ENCODE measurements around the gene PLSCR4. TPM values are rescaled to one million over a fixed set of nuclear protein-coding genes. Genes with fewer than 3 reads are reported as not detected.

PLSCR4 gene
- total RNA-seq, 1 experiment from 2014 or later, result 3.5 TPM

GRCh38 chr3:146184241-146185015, 66.5 kb downstream of the PLSCR4 start:
- in situ Hi-C loops (cut with HindIII; ENCODE audit: low pct_unique_long_range_greater_than_20kb, low sequenced_read_pairs) (no loop called here), intact Hi-C loops (cut with micrococcal nuclease; ENCODE audit: unreplicated experiment) (loop anchor here (10.0 kb wide), 1 partner anchor 400 kb away; no protein-coding TSS in a partner anchor)
- H3K9me3 ChIP-seq (ENCODE audit: control insufficient read depth, insufficient read depth, low read depth, low read length), result no peaks in the 10 kb centered on the region
- H3K4me3 ChIP-seq (ENCODE audit: low read depth in 2 of 2, low read length in 2 of 2), result no peak overlapping the region
- ATAC-seq (no peak), DNase-seq (ENCODE audit: low read depth, low spot score) (no peak)
- H3K27me3 ChIP-seq (ENCODE audit: control insufficient read depth, insufficient read depth, low read length), result no peaks in the 10 kb centered on the region
- H3K4me1 ChIP-seq (ENCODE audit: control insufficient read depth, insufficient read depth, low read length), result peaks cover 13% of the 10 kb centered on the region
- TF ChIP-seq CTCF (IDR thresholded peaks at IDR 0.05), result no peak
- no peak for TF ChIP-seq SIN3A (IDR thresholded peaks at IDR 0.05; ENCODE audit: borderline replicate concordance, insufficient read depth, low read depth, low read length)
- TF ChIP-seq POLR2AphosphoS5 (IDR thresholded peaks at IDR 0.05; ENCODE audit: low read depth, low read length), result no peak
- TF ChIP-seq REST (IDR thresholded peaks at IDR 0.05; ENCODE audit: insufficient read depth in 1 of 2, low read depth in 2 of 2, low read length in 1 of 2), result no peak
- TF ChIP-seq TCF7L2 (IDR thresholded peaks at IDR 0.05; ENCODE audit: low read depth, low read length), result no peak
- ChIA-PET POLR2A (no interaction called here), CTCF (interaction anchor here (0.6 to 1.8 kb wide), 2 partner anchors 34 to 119 kb away, joined by 3 to 10 read pairs; no protein-coding TSS in a partner anchor)
- H3K27ac ChIP-seq (ENCODE audit: low read length), result peak overlapping the region; percentile 39; the same call in 1 of the 2 replicates
- no TSS peak for BruUV-seq (replicated peaks)
- H3K36me3 ChIP-seq (ENCODE audit: control insufficient read depth, insufficient read depth, low read length), result no peaks in the 10 kb centered on the region

- H3K36me3 ChIP-seq (ENCODE audit: control insufficient read depth, insufficient read depth, low read length), result no peaks in the 10 kb centered on the region
- BruUV-seq (replicated peaks), result no TSS peak
- POLR2A ChIA-PET, result interaction anchor here (0.6 kb wide), 2 partner anchors 24 to 172 kb away, joined by 3 read pairs; no protein-coding TSS in a partner anchor
- H3K9me3 ChIP-seq (ENCODE audit: control insufficient read depth, insufficient read depth, low read depth, low read length), result no peaks in the 10 kb centered on the region
- H3K4me1 ChIP-seq (ENCODE audit: control insufficient read depth, insufficient read depth, low read length), result peaks cover 4% of the 10 kb centered on the region
- intact Hi-C loops (cut with micrococcal nuclease; ENCODE audit: unreplicated experiment) (loop anchor here (10.0 kb wide), 1 partner anchor 396 kb away; no protein-coding TSS in a partner anchor), in situ Hi-C loops (cut with HindIII; ENCODE audit: low pct_unique_long_range_greater_than_20kb, low sequenced_read_pairs) (no loop called here)
- no peak overlapping the region for H3K4me3 ChIP-seq (ENCODE audit: low read depth in 2 of 2, low read length in 2 of 2)
- 0 out of 2 replicates have a peak overlapping the region, but pooled peaks have one; percentile 6 for H3K27ac ChIP-seq (ENCODE audit: low read length)
- H3K27me3 ChIP-seq (ENCODE audit: control insufficient read depth, insufficient read depth, low read length), result no peaks in the 10 kb centered on the region
- no peak for ATAC-seq
- no peak for DNase-seq (ENCODE audit: low read depth, low spot score)
- TF ChIP-seq POLR2AphosphoS5 (IDR thresholded peaks at IDR 0.05; ENCODE audit: low read depth, low read length) (no peak), TCF7L2 (IDR thresholded peaks at IDR 0.05; ENCODE audit: low read depth, low read length) (no peak), CTCF (IDR thresholded peaks at IDR 0.05) (no peak), SIN3A (IDR thresholded peaks at IDR 0.05; ENCODE audit: borderline replicate concordance, insufficient read depth, low read depth, low read length) (no peak), REST (IDR thresholded peaks at IDR 0.05; ENCODE audit: insufficient read depth in 1 of 2, low read depth in 2 of 2, low read length in 1 of 2) (no peak)
- CTCF ChIA-PET, result no interaction called here
Observed at GRCh38 chr3:146181216-146181615, 69.7 kb downstream of the PLSCR4 start.
